Urinary bladder (tissue), 4 donors: ENCODE results near the gene SLC12A3. TPM values are rescaled to one million over a fixed set of nuclear protein-coding genes. Genes with fewer than 3 reads are reported as not detected.

Experiments
- DNase-seq: peaks from one replicate; pipeline ENCODE4 v3.0.0-alpha.2; 2015; ENCODE audit errors: extremely low spot score
- H3K27ac ChIP-seq: one replicate; pipeline ENCODE4 v1.5.1; 2013; ENCODE audit warnings: low read depth, mild to moderate bottlenecking, moderate library complexity
- H3K36me3 ChIP-seq: one replicate; pipeline ENCODE4 v1.6.1; 2013; ENCODE audit warnings: mild to moderate bottlenecking, moderate library complexity; ENCODE audit not compliant: insufficient read depth
- H3K4me1 ChIP-seq: one replicate; pipeline ENCODE4 v1.6.1; 2013; ENCODE audit warnings: mild to moderate bottlenecking, moderate library complexity; ENCODE audit not compliant: insufficient read depth
- H3K4me3 ChIP-seq: one replicate; pipeline ENCODE4 v1.5.1; 2013; ENCODE audit warnings: low read depth, low read length
- WGBS: extraction: QIAGEN DNeasy Blood & Tissue Kit; methylation state at CpG from one replicate; pipeline ENCODE4 v1.1.7; 2013; 5-methylcytosine and 5-hydroxymethylcytosine counted together
- polyA plus RNA-seq: library from polyadenylated mRNA; stranded (reverse); fragments of 200-250 nt; gene quantifications from one replicate; pipeline ENCODE4 v1.2.3, GENCODE V29; 2013
- total RNA-seq: library from RNA; depleted of rRNA; stranded (reverse); fragments of >200 nt; gene quantifications from one replicate; pipeline ENCODE4 v1.2.3, GENCODE V29; 2014
- donor health status: healthy with polysubstance abuse.
- donor health status: healthy.

The SLC12A3 gene
- total and polyA plus RNA-seq, 2 donors = 0.06 to 0.16 TPM

DNA sequence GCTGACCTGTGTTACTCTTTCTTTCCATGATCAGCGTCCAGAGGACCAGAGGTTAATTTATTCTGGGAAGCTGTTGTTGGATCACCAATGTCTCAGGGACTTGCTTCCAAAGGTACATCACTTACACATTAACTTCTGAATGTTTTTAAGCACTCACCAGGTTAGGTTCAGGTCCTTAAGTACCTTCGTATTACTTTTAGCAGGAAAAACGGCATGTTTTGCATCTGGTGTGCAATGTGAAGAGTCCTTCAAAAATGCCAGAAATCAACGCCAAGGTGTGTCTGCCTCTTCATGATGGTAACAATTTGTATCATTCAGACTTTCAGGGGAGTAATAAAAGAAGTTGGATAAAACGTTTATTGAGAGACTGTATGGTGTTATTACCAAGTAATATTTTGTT lies 70.2 kb downstream of the SLC12A3 start:
- Histone ChIP-seq H3K4me3 (no peak overlapping the region), H3K27ac (no peak overlapping the region), H3K36me3 (peaks cover 4% of the 10 kb centered on the region), H3K4me1 (no peaks in the 10 kb centered on the region)
- WGBS = 47% methylated on average over 5 of the region's 5 CpGs
- DNase-seq = no peak

DNA sequence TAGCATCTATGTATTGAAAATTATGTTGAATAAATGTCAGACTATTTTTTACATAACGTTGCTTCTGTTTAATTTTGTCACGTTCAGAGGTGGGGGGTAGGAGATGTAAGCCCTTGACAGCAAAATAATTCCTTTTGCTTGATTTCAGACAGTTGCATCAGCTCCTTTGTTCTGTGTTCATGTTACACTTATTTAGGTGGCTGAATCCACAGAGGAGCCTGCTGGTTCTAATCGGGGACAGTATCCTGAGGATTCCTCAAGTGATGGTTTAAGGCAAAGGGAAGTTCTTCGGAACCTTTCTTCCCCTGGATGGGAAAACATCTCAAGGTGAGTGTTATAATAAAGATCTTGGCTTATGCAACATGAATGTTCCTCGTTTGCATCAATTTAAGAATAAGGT lies 71.5 kb downstream of the SLC12A3 start:
- Histone ChIP-seq H3K4me3 (no peak overlapping the region), H3K36me3 (peaks cover 6% of the 10 kb centered on the region), H3K27ac (no peak overlapping the region), H3K4me1 (peaks cover 1% of the 10 kb centered on the region)
- DNase-seq = no peak
- 73% methylated on average over 5 of the region's 5 CpGs for WGBS

DNA sequence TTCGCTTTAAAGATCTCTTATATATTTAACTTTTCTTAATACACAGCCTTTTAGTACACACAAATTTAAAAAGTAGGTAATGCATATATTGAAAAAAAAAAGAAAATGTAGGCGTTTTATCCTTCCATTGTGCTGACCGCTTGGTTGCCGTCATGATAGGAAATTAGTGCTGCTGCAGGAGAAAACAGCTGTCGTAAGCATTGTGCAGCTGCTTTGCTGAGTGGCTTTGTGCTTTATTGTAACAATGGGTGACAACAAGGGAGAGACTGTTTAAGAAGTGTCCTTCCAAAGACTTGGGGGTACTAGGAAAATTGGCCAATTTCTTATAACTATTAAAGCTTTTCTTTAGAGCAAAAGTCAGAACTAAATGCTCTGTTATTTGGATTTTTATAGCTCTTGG lies 71.9 kb downstream of the SLC12A3 start:
- no peak for DNase-seq
- Histone ChIP-seq H3K36me3 (peaks cover 6% of the 10 kb centered on the region), H3K4me3 (no peak overlapping the region), H3K4me1 (peaks cover 1% of the 10 kb centered on the region), H3K27ac (no peak overlapping the region)
- WGBS = 91% methylated on average over 5 of the region's 5 CpGs

DNA sequence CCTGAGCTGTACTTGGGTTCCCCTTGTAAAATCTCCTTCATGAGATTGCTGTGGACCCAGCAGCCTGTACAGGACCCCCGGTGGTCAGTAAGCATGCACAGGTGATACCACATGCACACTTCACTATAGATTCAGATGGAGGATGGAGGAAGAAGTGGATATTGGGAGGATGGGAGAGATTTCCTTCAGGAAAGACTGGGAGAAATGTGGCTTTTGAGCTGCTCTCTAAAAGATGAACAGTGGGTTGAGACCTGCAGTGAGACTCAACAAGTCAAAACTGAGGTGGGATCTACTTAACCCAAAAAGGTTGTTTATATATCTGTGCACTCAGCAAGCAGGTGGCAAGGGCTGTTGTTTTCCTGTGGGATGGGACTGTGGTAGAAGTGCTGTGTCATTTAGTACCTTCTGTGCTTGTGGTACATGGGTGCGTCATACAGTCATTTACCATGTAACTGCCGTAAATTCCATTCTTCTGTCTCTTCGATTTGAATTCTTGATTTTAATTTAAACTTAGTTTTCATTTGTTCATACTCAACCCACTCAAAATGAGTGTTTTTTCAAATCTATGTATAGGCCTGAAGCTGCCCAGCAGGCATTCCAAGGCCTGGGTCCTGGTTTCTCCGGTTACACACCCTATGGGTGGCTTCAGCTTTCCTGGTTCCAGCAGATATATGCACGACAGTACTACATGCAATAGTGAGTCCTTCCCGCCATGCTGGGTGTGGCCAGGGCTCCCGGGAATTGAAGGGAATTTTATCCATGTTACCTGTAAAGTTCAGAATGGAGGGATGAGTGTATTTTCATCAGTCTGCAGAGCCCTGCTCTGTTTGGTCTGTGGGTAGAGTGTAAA lies 73.9 kb downstream of the SLC12A3 start:
- H3K4me1 ChIP-seq = peaks cover 1% of the 10 kb centered on the region
- H3K36me3 ChIP-seq = peaks cover 6% of the 10 kb centered on the region
- H3K4me3 ChIP-seq = no peak overlapping the region
- no peak overlapping the region for H3K27ac ChIP-seq
- WGBS = 80% methylated on average over 8 of the region's 8 CpGs
- DNase-seq = no peak

DNA sequence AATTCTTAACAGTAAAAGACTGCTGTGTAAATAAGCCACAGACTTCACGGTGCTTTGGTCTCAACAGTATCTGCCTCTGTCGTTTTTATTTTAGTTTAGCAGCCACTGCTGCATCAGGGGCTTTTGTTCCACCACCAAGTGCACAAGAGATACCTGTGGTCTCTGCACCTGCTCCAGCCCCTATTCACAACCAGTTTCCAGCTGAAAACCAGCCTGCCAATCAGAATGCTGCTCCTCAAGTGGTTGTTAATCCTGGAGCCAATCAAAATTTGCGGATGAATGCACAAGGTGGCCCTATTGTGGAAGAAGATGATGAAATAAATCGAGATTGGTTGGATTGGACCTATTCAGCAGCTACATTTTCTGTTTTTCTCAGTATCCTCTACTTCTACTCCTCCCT lies 74.8 kb downstream of the SLC12A3 start:
- 83% methylated on average over 4 of the region's 4 CpGs for WGBS
- H3K4me3 ChIP-seq = no peak overlapping the region
- peaks cover 1% of the 10 kb centered on the region for H3K4me1 ChIP-seq
- no peak overlapping the region for H3K27ac ChIP-seq
- H3K36me3 ChIP-seq = peaks cover 6% of the 10 kb centered on the region
- no peak for DNase-seq

DNA sequence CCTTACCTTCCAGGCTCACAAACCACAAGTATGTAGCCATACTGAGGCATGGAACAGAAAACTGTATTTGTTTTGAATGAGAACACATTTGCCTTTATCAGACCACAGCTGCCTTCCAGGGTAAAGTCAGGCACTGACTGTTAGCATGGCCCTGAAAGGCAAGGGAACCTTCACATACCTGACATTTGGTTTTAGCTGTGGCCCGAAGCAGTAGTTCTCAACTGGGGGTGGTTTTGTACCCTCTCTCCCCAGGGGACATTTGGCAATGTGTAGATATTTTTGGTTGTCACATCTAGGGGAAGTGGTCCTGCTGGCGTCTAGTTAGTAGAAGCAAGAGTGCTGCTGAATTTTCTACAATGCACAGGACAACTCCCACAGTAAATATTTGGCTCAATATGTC lies 76.1 kb downstream of the SLC12A3 start:
- no peak overlapping the region for H3K4me3 ChIP-seq
- 81% methylated on average over 2 of the region's 2 CpGs for WGBS
- peaks cover 1% of the 10 kb centered on the region for H3K4me1 ChIP-seq
- DNase-seq = no peak
- no peak overlapping the region for H3K27ac ChIP-seq
- peaks cover 6% of the 10 kb centered on the region for H3K36me3 ChIP-seq

DNA sequence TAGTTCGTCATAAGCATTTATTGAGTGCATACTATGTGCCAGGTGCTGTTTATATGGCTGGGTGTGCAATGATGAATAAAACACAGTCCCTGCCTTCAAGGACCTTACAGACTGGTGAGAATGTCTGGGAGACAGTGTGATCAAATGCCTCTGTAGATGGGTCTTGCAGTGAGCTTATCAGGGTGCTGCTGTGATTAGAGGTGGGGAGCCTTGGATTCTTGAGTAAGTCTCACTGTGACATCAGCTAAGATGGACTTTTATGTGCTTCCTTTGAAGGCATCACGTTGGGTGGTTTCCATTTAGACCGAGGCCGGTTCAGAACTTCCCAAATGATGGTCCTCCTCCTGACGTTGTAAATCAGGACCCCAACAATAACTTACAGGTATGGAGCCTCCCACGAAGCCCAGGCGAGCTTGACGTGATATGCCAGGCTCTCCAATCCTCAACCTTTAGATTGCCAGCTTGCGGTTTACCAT lies 76.9 kb downstream of the SLC12A3 start:
- Histone ChIP-seq H3K36me3 (peaks cover 6% of the 10 kb centered on the region), H3K4me3 (no peak overlapping the region), H3K27ac (no peak overlapping the region), H3K4me1 (peaks cover 1% of the 10 kb centered on the region)
- DNase-seq = no peak
- 75% methylated on average over 9 of the region's 9 CpGs for WGBS

DNA sequence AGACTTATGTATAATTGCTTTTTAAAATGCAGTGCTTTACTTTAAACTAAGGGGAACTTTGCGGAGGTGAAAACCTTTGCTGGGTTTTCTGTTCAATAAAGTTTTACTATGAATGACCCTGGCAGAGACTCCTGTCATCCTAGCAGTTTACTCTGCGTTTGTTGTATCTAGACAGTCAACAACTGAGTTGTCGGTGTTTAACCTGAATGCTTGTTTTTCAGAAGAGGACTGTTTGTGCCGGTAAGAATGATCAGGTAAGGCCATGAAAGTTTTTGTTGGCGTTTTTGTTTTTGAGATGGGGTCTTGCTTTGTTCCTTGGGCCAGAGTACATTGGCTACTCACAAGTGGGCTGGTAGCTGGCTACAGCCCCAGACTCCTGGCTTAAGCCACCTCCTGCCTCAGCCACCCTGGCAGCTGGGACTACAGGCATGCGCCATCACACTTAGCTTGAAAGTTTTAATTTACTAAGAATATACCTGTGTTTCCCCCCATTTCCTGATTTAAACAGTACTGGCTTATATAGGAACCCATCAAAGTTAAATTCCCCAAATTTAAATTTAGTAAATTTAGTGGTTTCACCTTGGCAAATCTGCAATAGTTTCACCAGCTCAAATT lies 78.9 kb downstream of the SLC12A3 start:
- H3K27ac ChIP-seq = no peak overlapping the region
- no peak overlapping the region for H3K4me3 ChIP-seq
- peaks cover 1% of the 10 kb centered on the region for H3K4me1 ChIP-seq
- DNase-seq = no peak
- H3K36me3 ChIP-seq = peaks cover 4% of the 10 kb centered on the region
- 79% methylated on average over 6 of the region's 6 CpGs for WGBS

DNA sequence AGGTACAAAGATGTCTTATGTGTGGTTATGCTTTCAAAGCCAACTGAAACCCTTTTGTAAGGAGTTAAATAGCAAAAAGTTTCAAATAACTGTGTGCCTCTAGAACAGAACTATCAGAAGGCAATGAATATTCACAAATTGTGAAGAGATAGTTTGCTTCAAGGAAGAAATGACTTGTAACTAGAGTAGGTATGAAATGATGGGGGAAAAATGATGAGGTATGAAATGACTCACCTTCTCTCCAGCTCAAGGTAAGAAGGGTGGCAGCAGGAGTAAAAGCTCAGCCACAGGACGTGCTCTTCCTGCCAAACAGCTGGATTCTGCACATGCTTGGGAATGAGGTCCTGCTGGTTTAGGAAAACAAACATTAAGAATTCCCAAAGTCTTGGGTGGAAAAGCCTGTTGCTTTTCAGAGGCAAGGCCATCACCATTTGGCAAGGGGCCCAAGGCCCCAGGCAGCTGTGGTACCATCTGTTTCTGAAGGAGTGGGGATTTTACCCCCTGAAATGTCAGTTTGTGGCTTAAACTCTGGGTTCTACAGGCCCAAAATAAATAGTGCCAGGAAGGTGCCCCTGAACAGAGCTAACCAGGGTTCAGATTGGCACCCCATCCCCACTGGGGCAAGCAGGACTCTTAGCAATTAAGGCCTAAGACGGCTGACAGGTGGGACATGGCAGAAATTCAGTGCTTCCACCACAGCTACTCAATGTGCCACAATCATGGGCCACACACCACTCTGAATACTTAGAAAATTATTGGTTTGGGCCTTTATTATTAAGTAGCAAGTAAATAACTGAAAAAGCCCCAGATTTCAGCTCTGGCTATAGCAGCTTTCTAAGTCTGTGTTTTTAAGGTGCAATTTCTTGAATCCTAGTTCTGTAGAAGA lies 80.2 kb downstream of the SLC12A3 start:
- no peak for DNase-seq
- Histone ChIP-seq H3K36me3 (peaks cover 2% of the 10 kb centered on the region), H3K4me1 (peaks cover 1% of the 10 kb centered on the region), H3K4me3 (no peak overlapping the region), H3K27ac (no peak overlapping the region)
- 50% methylated on average over 2 of the region's 2 CpGs for WGBS

DNA sequence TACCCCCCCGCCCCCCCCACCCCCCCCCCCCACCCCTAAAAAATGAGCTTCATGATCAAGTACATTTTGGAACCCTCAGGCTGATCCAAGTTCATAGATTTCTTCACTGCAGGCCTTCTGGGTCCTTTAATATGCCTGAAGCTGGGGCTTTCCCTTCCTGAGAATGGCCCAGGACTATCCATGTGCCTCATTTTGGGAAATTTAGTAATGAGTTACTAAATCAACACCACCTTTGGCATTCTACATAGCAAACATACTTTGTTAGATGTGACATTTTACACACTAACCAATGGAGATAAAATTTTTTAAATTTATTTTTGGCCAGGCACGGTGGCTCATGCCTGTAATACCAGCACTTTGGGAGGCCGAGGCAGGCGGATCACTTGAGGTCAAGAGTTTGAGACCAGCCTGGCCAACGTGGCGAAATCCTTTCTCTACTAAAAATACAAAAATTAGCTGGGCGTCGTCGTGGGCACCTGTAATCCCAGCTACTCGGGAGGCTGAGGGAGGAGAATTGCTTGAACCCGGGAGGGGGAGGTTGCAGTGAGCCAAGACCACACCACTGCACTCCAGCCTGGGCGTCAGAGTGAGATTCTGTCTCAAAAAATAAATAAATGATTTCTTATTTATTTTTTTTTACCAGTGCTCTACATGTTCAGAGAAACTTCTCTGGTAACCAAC lies 81.0 kb downstream of the SLC12A3 start:
- Histone ChIP-seq H3K27ac (no peak overlapping the region), H3K4me3 (no peak overlapping the region), H3K36me3 (no peaks in the 10 kb centered on the region), H3K4me1 (peaks cover 1% of the 10 kb centered on the region)
- WGBS = 78% methylated on average over 12 of the region's 12 CpGs
- DNase-seq = no peak

DNA sequence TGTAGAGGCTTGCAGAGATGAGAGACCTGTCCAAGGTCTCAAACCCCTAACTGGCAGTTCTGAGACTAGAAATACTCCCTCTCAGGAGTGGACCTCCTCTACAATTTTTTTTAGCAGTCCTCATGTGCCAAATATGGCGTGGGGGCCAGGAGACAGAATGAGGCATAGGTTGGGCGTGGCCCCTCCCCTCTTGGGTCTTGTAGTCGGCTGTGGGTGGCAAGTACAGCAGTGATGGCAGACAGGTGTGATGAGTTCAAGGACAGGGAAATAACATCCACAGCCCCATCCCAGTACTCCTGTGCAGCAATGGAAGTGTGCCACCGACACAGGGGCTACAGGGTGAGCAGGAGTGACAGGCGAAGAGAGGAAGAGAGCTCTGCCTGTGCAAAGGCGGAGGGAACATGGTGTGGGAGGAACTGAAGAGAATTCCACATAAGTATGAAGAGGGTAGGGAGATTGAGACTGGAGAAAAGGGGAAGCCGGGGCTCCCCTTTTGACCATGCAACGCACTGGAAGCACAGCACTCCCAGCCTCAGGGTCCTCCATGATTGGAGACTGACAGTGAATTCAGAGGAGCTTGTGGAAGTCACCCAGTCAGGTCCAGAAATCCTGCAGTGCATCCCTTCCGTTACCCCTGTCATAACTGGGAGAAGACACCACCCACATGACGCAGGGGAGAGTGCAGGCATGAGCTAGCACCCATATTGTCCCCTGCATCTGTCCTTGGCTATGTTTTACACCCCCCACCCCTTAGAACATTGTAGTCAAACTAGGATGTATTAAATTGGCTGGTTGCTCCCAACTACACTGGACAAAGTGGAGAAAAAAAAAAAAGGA lies 82.0 kb downstream of the SLC12A3 start:
- 76% methylated on average over 10 of the region's 10 CpGs for WGBS
- H3K4me1 ChIP-seq = no peaks in the 10 kb centered on the region
- no peak for DNase-seq
- H3K36me3 ChIP-seq = no peaks in the 10 kb centered on the region
- no peak overlapping the region for H3K27ac ChIP-seq
- no peak overlapping the region for H3K4me3 ChIP-seq

DNA sequence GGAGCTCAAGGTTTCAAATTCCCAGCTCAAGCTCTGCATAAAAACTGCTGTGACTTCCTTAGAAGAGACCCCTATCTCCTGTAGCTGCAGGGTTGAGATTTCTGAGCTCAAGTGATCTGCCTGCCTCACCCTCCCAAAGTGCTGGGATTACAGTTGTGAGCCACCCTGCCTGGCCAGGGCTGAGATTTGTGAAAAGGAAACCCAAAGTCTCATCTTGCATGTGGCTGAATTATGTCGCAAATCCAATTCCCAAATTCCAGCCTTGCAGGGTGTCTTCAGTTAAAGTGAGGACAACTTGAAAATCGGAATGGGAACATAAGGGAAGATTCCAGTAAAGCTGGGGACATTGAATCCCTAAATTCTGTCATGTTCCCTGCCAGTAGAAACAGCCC lies 82.6 kb downstream of the SLC12A3 start:
- WGBS = 87% methylated on average over 2 of the region's 2 CpGs
- Histone ChIP-seq H3K4me1 (no peaks in the 10 kb centered on the region), H3K36me3 (no peaks in the 10 kb centered on the region), H3K4me3 (no peak overlapping the region), H3K27ac (no peak overlapping the region)
- DNase-seq = no peak
